ENCODE data around the gene SLC9A7.

DNA sequence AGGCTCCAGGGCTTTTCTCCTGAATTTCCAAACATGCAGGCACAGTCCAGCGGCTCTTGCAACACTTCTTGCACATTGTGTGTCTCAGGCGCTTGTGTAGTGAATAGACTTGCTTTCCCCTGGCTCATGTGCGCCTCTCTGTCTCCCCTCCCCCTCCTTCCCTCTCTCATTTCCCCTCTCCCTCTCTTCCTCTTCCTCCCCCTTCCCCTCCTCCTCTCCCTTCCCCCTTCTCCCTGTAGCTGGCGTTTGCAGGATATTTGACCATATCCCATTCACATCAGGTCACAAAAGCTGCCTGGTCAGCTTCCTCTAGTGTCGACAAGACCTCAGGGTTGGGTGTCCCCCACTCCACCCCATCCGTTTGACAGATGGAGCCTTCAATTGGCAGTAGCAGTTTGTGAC, 182.9 kb downstream of the SLC9A7 start:
- TF ChIP-seq, protein P1, sequence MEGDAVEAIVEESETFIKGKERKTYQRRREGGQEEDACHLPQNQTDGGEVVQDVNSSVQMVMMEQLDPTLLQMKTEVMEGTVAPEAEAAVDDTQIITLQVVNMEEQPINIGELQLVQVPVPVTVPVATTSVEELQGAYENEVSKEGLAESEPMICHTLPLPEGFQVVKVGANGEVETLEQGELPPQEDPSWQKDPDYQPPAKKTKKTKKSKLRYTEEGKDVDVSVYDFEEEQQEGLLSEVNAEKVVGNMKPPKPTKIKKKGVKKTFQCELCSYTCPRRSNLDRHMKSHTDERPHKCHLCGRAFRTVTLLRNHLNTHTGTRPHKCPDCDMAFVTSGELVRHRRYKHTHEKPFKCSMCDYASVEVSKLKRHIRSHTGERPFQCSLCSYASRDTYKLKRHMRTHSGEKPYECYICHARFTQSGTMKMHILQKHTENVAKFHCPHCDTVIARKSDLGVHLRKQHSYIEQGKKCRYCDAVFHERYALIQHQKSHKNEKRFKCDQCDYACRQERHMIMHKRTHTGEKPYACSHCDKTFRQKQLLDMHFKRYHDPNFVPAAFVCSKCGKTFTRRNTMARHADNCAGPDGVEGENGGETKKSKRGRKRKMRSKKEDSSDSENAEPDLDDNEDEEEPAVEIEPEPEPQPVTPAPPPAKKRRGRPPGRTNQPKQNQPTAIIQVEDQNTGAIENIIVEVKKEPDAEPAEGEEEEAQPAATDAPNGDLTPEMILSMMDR (conservative IDR thresholded peaks at IDR 0.05; ENCODE audit: low read depth, low read length): no peak
- TF ChIP-seq EZH2 (IDR thresholded peaks at IDR 0.05; ENCODE audit: low read length, unreplicated experiment) (no peak), EZH2phosphoT487 (IDR thresholded peaks at IDR 0.05; ENCODE audit: borderline replicate concordance, low read length) (no peak)

All from PC-3 (cell line).